ENCODE results near the gene CRABP1.

DNA sequence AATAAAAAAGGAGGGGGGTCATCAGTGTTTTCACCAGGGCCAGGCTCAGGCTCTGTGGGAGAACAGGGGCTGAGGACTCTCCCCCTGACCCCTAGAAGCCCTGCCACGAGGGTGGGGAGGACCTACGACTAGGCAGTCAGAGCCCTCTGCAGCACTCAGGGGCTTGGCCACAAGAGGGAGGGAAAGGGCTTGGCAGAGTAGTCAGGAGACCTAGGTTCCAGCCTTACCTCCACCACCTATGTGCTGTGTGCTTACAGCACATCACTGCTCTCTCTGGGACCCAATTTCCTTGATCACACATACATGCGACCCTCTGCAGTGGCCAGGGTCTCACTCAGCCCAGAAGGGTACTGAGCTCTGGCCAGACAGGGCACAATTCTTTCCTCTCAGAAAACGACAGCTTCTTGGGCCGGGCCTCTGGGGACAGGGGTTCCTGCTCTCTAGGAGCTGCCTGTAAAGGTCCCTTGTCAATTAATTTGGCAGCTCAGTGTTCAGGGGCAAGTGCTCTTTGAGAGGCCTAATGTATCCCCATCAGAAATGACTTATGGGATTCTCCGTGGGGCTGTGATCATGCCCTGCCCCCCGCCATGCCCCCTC, 24.4 kb upstream of the CRABP1 start:
- TF ChIP-seq, protein P1, sequence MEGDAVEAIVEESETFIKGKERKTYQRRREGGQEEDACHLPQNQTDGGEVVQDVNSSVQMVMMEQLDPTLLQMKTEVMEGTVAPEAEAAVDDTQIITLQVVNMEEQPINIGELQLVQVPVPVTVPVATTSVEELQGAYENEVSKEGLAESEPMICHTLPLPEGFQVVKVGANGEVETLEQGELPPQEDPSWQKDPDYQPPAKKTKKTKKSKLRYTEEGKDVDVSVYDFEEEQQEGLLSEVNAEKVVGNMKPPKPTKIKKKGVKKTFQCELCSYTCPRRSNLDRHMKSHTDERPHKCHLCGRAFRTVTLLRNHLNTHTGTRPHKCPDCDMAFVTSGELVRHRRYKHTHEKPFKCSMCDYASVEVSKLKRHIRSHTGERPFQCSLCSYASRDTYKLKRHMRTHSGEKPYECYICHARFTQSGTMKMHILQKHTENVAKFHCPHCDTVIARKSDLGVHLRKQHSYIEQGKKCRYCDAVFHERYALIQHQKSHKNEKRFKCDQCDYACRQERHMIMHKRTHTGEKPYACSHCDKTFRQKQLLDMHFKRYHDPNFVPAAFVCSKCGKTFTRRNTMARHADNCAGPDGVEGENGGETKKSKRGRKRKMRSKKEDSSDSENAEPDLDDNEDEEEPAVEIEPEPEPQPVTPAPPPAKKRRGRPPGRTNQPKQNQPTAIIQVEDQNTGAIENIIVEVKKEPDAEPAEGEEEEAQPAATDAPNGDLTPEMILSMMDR (IDR thresholded peaks at IDR 0.05; ENCODE audit: low read depth, low read length, missing input control), result no peak
- TF ChIP-seq TAF1 (conservative IDR thresholded peaks at IDR 0.05), result no peak
- no peak for TF ChIP-seq RAD21 (IDR thresholded peaks at IDR 0.05)
- TF ChIP-seq, protein P2, sequence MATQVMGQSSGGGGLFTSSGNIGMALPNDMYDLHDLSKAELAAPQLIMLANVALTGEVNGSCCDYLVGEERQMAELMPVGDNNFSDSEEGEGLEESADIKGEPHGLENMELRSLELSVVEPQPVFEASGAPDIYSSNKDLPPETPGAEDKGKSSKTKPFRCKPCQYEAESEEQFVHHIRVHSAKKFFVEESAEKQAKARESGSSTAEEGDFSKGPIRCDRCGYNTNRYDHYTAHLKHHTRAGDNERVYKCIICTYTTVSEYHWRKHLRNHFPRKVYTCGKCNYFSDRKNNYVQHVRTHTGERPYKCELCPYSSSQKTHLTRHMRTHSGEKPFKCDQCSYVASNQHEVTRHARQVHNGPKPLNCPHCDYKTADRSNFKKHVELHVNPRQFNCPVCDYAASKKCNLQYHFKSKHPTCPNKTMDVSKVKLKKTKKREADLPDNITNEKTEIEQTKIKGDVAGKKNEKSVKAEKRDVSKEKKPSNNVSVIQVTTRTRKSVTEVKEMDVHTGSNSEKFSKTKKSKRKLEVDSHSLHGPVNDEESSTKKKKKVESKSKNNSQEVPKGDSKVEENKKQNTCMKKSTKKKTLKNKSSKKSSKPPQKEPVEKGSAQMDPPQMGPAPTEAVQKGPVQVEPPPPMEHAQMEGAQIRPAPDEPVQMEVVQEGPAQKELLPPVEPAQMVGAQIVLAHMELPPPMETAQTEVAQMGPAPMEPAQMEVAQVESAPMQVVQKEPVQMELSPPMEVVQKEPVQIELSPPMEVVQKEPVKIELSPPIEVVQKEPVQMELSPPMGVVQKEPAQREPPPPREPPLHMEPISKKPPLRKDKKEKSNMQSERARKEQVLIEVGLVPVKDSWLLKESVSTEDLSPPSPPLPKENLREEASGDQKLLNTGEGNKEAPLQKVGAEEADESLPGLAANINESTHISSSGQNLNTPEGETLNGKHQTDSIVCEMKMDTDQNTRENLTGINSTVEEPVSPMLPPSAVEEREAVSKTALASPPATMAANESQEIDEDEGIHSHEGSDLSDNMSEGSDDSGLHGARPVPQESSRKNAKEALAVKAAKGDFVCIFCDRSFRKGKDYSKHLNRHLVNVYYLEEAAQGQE (IDR thresholded peaks at IDR 0.05), result no peak
- no peak for TF ChIP-seq EGR1 (IDR thresholded peaks at IDR 0.05; ENCODE audit: low read depth in 2 of 2)
